ENCODE measurements around the gene LSM4. TPM values are rescaled to one million over a fixed set of nuclear protein-coding genes. Genes with fewer than 3 reads are reported as not detected.
"Not testable (repeated sequence)": the region's sequence is repeated elsewhere in the genome, so short reads cannot be mapped to it uniquely, and the experiment has no call there.

LSM4 gene
- total RNA-seq, 1 experiment from 2014 or later: 713 TPM

GRCh38 chr19:18357041-18357440 lies 34.2 kb upstream of the LSM4 start:
- BruUV-seq (replicated peaks): no TSS peak
- Histone ChIP-seq H3K4me3 (ENCODE audit: low read length) (no peak overlapping the region), H3K27ac (ENCODE audit: low read length) (no peak overlapping the region), H3K4me1 (ENCODE audit: insufficient read depth, low read length) (no peaks in the 10 kb centered on the region), H3K27me3 (ENCODE audit: low read length) (no peaks in the 10 kb centered on the region), H3K36me3 (ENCODE audit: low read depth, low read length) (no peaks in the 10 kb centered on the region), H3K9me3 (ENCODE audit: low read length) (no peaks in the 10 kb centered on the region), H3F3A (ENCODE audit: low read length, unreplicated experiment) (no peaks in the 10 kb centered on the region), H3K9ac (ENCODE audit: low read length) (no peak overlapping the region), H2AFZ (ENCODE audit: low read length) (no peak overlapping the region), H4K20me1 (ENCODE audit: low read length) (no peaks in the 10 kb centered on the region), H3K9me2 (replicated peaks; ENCODE audit: low read length) (no peaks in the 10 kb centered on the region), H3K4me2 (ENCODE audit: low read length) (no peak overlapping the region), H3K79me2 (ENCODE audit: low read length) (no peaks in the 10 kb centered on the region)
- ChIA-PET POLR2A (ENCODE audit: unreplicated experiment) (no interaction called here), CTCF (interaction anchor here (0.6 kb wide), 1 partner anchor 29 kb away, joined by 4 read pairs; the partner anchor contains the start of gene GDF15)
- intact Hi-C loops (cut with micrococcal nuclease): no loop called here
- ATAC-seq: no peak
- DNase-seq: no peak
- TF ChIP-seq EZH2phosphoT487 (IDR thresholded peaks at IDR 0.05; ENCODE audit: borderline replicate concordance, low read length) (no peak), EZH2 (IDR thresholded peaks at IDR 0.05; ENCODE audit: low read length, unreplicated experiment) (no peak), CTCF (conservative IDR thresholded peaks at IDR 0.05; ENCODE audit: low read depth, low read length) (no peak)

- H3K4me2 ChIP-seq (ENCODE audit: low read length); H3K4me3 ChIP-seq (ENCODE audit: low read length); H4K20me1 ChIP-seq (ENCODE audit: low read length); H3K79me2 ChIP-seq (ENCODE audit: low read length); ATAC-seq; H3K9me2 ChIP-seq (replicated peaks; ENCODE audit: low read length); H3K27me3 ChIP-seq (ENCODE audit: low read length); H3K27ac ChIP-seq (ENCODE audit: low read length); H3K9ac ChIP-seq (ENCODE audit: low read length); POLR2A ChIA-PET (ENCODE audit: unreplicated experiment); intact Hi-C loops (cut with micrococcal nuclease); H3K9me3 ChIP-seq (ENCODE audit: low read length); CTCF ChIA-PET; BruUV-seq (replicated peaks); H3K36me3 ChIP-seq (ENCODE audit: low read depth, low read length); H2AFZ ChIP-seq (ENCODE audit: low read length); H3F3A ChIP-seq (ENCODE audit: low read length, unreplicated experiment); H3K4me1 ChIP-seq (ENCODE audit: insufficient read depth, low read length); DNase-seq: not testable (repeated sequence)
Observed at GRCh38 chr19:18354743-18355142, 31.9 kb upstream of the LSM4 start.

- TF ChIP-seq EZH2phosphoT487 (IDR thresholded peaks at IDR 0.05; ENCODE audit: borderline replicate concordance, low read length): no peak
- TF ChIP-seq CTCF (conservative IDR thresholded peaks at IDR 0.05; ENCODE audit: low read depth, low read length): no peak
- TF ChIP-seq EZH2 (IDR thresholded peaks at IDR 0.05; ENCODE audit: low read length, unreplicated experiment): no peak
Observed at GRCh38 chr19:18353378-18354005, 30.6 kb upstream of the LSM4 start.

More at GRCh38 chr19:18353378-18354005, 30.6 kb upstream of the LSM4 start:
- H3F3A ChIP-seq (ENCODE audit: low read length, unreplicated experiment): no peaks in the 10 kb centered on the region
- no peak overlapping the region for H2AFZ ChIP-seq (ENCODE audit: low read length)
- ChIA-PET POLR2A (ENCODE audit: unreplicated experiment) (no interaction called here), CTCF (no interaction called here)
- no peaks in the 10 kb centered on the region for H3K36me3 ChIP-seq (ENCODE audit: low read depth, low read length)
- no peak overlapping the region for H3K4me3 ChIP-seq (ENCODE audit: low read length)
- no peaks in the 10 kb centered on the region for H3K9me2 ChIP-seq (replicated peaks; ENCODE audit: low read length)
- H4K20me1 ChIP-seq (ENCODE audit: low read length): no peaks in the 10 kb centered on the region
- H3K4me2 ChIP-seq (ENCODE audit: low read length): no peak overlapping the region
- H3K79me2 ChIP-seq (ENCODE audit: low read length): no peaks in the 10 kb centered on the region
- BruUV-seq (replicated peaks): no TSS peak
- H3K9me3 ChIP-seq (ENCODE audit: low read length): no peaks in the 10 kb centered on the region
- intact Hi-C loops (cut with micrococcal nuclease): no loop called here
- no peaks in the 10 kb centered on the region for H3K27me3 ChIP-seq (ENCODE audit: low read length)
- no peak for DNase-seq
- no peaks in the 10 kb centered on the region for H3K4me1 ChIP-seq (ENCODE audit: insufficient read depth, low read length)
- no peak overlapping the region for H3K27ac ChIP-seq (ENCODE audit: low read length)
- no peak for ATAC-seq
- no peak overlapping the region for H3K9ac ChIP-seq (ENCODE audit: low read length)

Data from PC-3 (cell line).